GM12874 (cell line): ENCODE measurements around the gene MEIS2.

Experiments
- CTCF ChIP-seq: IDR thresholded peaks from 2 replicates; pipeline ENCODE4 v1.5.1; 2011; ENCODE audit warnings: low read depth, mild to moderate bottlenecking, control low read depth, low read length, moderate library complexity; ENCODE audit not compliant: insufficient read depth

MEIS2 gene

DNA sequence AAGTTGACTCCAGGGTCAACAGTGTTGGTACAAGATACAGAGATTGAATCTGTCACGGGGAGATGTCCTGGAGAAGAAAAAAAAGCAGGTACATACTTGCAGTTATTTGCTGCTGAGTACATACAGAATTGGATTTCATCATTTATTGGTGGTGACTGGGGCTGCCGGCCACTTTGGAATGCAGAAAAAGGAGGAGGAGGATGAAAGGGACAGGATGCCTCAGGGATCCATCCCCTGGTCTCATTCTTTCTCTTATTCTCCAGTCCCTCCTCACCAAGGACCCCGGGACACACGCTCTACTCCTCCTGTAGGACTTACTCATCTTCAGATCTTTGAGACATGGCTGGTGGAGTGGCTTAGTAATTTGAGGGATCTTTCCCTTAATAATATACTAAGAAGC, 30.0 kb upstream of the MEIS2 start:
- no peak for TF ChIP-seq CTCF

- no peak for TF ChIP-seq CTCF
Measured at GRCh38 chr15:37125143-37125542, 24.8 kb upstream of the MEIS2 start.

DNA sequence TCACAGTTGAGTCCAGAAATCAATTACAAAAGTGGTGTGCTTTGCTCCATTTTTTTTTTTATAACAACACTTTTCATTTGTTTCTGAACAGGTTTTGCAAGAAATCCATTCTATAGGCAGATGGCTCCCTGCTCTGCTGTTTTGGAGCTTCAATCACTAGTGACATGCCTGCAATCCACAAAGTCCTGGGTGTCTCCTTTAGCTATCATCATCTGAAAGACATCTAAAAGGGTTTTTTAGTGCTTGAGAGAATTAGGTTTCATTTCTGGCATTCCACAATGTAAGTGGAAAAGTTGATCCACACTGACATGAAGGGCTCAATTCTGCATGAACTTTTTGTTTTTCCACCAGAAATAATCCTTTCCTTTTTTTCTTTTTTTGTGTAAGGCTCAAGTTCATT, 24.0 kb upstream of the MEIS2 start:
- no peak for TF ChIP-seq CTCF

- TF ChIP-seq CTCF: no peak
Measured at GRCh38 chr15:37122703-37123102, 22.4 kb upstream of the MEIS2 start.

DNA sequence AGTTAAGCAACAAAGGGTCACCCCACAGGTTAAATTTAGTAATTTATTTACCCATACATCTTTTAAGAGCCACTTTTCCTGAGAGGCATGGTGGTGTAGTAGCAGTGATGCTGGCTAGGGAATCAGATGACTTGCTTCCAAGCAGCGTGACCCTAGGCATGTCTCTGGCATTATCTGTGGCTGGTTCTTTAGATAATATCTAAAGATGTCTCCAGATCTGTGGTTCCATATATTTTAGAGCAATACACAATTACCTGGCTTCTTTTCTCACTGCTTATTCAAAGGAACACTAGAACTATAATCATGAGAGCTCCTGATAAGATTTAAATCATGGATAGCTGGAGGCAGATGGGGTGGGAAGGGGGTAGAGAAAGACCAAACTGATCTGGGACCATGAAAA, 21.1 kb upstream of the MEIS2 start:
- no peak for TF ChIP-seq CTCF

GRCh38 chr15:37117030-37117429, 16.7 kb upstream of the MEIS2 start:
- no peak for TF ChIP-seq CTCF

DNA sequence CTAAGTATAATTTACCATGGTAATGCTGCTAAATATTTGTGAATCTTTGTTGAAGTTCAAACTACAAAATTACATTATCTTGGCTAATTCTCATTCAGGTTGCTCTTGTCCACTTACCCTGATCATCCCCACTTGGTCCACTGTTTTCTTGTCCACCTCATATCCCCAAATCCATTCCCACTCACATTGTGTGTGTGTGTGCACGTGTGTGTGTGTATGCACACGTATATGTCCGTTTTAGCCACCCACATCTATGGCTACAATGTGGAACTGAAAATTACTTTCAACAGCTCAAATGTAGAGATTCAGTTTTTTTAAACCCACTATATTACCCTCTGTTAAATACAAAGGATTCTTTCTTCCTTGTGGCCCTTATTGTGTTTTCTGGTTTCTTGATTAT, 15.2 kb upstream of the MEIS2 start:
- TF ChIP-seq CTCF: no peak
